Hematopoietic multipotent progenitor cell treated with erythropoietin and hydrocortisone succinate and interleukin-3 and kit ligand, for 15 days (in vitro differentiated cells): Measurements from ENCODE around the gene MORC4.
"Not testable (repeated sequence)": the region's sequence is repeated elsewhere in the genome, so short reads cannot be mapped to it uniquely, and the experiment has no call there.

Source experiments
- DNase-seq: peaks from one replicate; pipeline ENCODE4 v3.0.0-alpha.2; 2015; ENCODE audit warnings: low spot score

MORC4 gene

GRCh38 chrX:107000013-107000515 is at the start of gene MORC4:
Gene MORC4 (minus strand): TSS chrX:107000212. CDS start chrX:106999969, 243 bp downstream.
- DNase-seq = no peak

GRCh38 chrX:107047622-107048021 is 47.6 kb upstream of the MORC4 start:
- DNase-seq = no peak

GRCh38 chrX:107029752-107030151 is 29.7 kb upstream of the MORC4 start:
- no peak for DNase-seq

GRCh38 chrX:107025545-107025944 is 25.5 kb upstream of the MORC4 start:
- DNase-seq = peak; percentile 2

- no peak for DNase-seq
These were observed 14.9 kb upstream of the MORC4 start for GRCh38 chrX:107014936-107015335.

- no peak for DNase-seq
These were observed 8.0 kb upstream of the MORC4 start for GRCh38 chrX:107008034-107008433.

DNA sequence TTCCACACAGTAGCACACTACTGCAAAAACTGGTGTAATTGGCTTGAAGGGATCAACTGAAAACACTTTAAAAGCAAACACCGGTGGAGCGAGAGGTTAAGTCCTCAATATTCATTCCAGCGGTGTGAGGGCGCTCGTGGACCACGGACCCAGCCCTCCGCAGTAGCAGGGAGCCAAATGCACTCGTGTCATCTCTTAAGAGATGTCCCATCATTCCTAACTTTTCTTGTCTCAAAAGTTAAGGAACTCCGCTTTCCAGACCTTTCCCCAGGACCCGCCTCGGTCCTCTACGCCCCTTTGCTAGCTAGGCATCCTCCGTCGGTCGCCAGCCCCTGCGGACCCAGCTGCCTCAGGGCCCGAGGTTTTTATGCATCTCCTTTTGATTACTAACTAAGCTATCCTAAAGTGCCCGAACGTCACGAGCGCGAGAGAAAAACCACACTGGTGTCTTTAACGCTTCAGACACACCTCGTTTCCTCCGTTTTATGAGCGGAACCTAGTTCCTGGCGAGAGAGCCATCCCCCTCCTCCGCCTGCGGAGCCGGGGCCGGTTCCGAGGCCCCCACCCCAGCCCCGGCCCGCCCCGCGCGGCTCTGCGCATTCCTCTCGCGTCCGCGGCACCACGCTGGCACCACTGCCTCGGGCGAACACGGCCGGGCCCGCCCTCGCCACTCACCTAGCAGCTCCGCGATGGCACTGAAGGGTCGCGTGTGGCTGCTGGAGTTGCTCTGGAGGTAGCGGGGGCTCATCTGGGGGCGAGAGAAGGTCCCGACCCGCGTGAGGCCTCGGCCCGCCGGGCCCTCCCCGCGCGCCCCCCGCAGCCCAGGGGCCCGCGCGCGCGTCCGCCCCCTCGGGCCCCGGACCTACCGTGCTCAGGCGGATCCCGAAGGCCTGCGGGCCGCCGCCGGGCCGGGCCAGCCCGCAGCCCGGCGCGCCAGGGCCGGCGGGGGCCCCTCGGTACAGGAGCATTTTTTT is 723 bp downstream of the MORC4 start:
- no peak for DNase-seq

DNA sequence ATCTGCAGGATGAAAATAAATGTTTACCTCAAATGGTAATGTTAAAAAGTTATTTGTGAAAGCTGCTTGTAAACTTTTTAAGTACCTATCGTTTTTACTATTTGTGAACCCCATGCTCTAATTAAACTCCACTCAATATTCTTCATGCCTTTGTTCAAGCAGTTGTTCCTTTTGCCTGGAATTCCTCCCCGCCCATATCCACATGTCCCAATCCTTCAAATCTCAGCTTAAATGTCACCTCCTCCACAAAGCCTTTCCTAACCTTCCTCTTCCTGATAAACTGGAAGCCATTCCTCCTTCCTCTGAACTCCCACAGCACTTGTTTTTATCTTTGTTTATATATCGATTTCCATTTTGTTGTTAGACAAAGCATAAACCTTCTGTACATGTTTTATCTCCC is 2.4 kb downstream of the MORC4 start:
- DNase-seq = no peak

- DNase-seq = no peak
These were observed 4.3 kb downstream of the MORC4 start for GRCh38 chrX:106995678-106996077.

DNA sequence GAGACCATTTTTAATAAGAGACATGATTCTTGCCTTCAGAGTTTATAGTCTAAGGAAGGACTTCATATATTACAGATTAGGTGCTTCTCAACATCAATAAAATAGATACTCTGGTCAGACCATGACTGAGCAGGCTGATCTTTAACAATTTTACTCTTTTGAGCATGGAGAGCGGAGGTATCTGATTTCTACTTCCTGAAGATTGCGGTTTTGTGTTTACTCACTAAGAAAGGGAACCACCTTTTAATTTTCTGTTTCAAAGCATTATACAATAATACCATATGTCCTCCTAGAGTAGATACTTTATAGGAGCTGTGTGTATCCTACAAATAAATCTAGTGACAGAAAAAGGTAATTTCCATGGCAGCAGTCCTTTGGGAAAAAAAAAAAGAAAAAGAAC is 12.5 kb downstream of the MORC4 start:
- no peak for DNase-seq

GRCh38 chrX:106980952-106981626 is 18.9 kb downstream of the MORC4 start:
- DNase-seq = no peak

GRCh38 chrX:106976416-106976815 is 23.6 kb downstream of the MORC4 start:
- no peak for DNase-seq

GRCh38 chrX:106973433-106974149 is 26.4 kb downstream of the MORC4 start:
- DNase-seq = no peak

DNA sequence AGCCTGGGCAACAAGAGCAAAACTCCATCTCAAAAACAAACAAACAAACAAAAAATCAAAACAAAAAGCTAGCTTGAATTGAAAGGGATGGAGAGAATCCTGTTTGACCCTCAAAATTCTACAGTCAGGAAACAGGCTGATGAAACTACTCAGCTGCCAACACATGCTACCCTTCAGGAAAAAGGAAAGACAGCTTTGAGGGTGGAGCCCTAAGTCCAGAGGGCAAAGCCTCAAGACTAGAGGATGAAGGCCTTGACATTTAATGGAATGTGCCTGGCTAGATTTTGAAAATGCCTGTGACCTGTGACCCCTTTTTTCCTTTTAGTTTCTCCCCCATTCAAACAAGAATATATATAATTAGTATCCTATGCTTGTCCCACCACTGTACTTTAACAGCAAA is 27.1 kb downstream of the MORC4 start:
- no peak for DNase-seq

DNA sequence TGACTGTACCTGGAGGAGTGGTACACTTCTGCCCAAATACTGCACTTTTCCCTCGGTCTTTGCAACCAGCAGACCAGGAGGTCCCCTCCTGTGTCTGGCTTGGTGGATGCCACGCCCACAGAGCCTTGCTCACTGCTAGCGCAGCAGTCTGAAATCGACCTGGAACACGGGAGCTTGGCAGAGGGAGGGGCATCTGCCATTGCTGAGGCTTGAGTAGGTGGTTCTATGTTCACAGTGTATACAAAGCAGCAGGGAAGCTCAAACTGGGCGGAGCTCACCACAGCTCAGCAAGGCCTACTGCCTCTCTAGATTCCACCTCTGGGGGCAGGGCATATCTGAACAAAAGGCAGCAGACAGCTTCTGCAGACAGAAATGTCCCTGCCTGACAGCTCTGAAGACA is 33.5 kb downstream of the MORC4 start:
- DNase-seq = not testable (repeated sequence)

GRCh38 chrX:106964290-106964689 is 35.7 kb downstream of the MORC4 start:
- no peak for DNase-seq

GRCh38 chrX:106963111-106963510 is 36.9 kb downstream of the MORC4 start:
- DNase-seq = no peak

GRCh38 chrX:106959901-106960300 is 40.1 kb downstream of the MORC4 start:
- no peak for DNase-seq

DNA sequence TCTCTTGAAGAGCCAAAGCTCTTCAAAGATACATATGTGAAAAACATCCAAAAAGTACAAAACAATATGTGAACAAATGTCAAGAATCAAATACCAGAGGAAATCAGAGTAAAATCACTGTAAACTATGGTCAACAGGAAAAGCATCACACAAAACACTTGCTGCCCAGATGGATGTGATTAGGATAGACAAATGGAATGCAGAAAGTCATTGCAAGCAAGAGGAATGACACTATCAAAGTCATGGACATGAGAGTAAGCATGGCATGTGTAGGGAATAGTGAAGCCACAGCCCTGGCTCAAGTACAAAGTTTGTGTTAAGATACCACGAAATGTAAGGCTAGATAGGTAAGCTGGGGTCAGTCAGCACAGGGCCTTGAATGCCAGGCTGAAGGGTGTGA is 42.2 kb downstream of the MORC4 start:
- no peak for DNase-seq

- DNase-seq = no peak
These were observed 44.8 kb downstream of the MORC4 start for GRCh38 chrX:106955004-106955772.

DNA sequence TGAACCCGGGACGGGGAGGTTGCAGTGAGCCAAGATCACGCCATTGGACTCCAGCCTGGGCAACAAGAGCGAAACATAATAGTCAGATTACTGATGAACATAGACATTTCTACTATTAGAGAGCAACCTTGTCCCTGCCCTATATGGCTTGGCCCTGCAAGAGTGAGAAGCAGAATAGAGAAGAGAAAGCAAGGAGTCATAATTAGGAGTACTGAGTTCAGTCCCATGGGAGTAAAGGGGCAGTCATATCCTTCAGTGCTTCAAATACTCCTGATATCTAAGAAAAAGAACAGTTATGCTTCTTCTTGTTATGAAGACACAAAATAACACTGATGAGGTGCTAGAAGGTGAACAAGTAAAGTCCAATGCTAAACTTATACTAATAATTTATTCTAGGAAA is 46.0 kb downstream of the MORC4 start:
- no peak for DNase-seq

GRCh38 chrX:106952988-106953387 is 47.0 kb downstream of the MORC4 start:
- no peak for DNase-seq
